T-helper 9 cell (primary cell): ENCODE measurements around the gene TENT4B.
"Not testable (repeated sequence)": the region's sequence is repeated elsewhere in the genome, so short reads cannot be mapped to it uniquely, and the experiment has no call there.

Experiments used
- DNase-seq: peaks from one replicate; pipeline ENCODE4 v3.0.0-alpha.2; 2020
- total RNA-seq, 2 donors: gene quantifications; one replicate each; lab custom pipeline; 2026; lab: John Stamatoyannopoulos, UW

TENT4B gene
- total RNA-seq, result 59.4 to 86.6 reads per million in 2 donors

DNA sequence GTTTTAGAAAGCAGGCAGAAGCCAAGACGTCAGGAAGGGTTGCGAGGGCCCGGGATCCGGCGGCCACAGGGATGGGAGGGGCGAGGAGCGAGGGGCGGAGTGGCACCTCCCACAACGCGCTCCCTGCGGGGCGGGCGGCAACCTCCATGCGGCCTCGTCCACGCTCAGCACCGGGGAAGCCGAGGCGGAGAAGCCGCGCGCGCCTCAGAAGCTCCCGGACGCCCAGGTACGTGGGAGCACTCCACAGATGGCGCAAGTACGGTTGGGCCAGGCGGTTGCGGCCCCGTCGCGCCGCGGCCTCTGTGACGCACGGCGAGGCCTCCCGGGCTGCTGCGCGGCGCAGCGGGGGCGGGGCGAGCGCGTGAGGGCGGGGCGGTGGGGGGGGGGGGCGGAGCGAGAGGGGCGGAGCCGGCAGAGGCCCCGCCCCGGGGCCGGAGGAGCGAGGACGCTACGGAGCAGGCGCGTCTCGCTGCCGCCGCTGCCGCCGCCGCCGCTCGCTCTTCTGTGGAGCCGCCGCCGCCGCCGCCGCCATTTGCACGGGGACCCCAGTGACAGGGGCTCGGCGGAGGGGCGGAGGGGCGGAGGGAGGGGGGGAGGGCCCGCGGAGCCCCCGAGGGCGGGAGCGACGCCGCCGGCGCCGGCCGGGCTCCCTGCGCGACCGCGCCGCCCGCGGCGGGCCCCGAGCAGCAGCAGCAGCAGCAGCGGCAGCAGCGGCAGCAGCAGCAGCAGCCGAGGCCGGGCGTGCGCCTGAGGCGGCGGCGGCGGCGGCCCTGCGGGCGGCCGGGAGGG, at the start of gene TENT4B:
Gene TENT4B, plus strand, starts transcription at position 500 of the 789 bp plus-strand sequence. CDS start 316 bp downstream, outside the sequence.
- peak; percentile 80 for DNase-seq

DNA sequence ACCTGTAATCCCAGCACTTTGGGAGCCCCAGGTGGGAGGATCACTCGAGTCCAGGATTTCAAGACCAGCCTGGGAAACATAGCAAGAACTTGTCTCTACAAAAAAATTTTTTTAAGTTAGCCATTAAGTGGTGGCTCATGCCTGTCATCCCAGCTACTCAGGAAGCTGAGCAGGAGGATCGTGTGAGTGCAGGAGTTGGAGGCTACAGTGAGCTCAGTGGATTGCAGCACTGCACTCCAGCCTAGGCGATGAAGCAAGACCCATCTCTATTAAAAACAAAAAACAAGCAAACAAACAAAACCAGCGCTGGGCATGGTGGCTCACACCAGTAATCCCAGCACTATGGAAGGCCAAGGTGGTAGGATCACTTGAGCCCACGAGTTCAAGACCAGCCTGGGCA, 49.3 kb upstream of the TENT4B start:
- DNase-seq, result no peak

DNA sequence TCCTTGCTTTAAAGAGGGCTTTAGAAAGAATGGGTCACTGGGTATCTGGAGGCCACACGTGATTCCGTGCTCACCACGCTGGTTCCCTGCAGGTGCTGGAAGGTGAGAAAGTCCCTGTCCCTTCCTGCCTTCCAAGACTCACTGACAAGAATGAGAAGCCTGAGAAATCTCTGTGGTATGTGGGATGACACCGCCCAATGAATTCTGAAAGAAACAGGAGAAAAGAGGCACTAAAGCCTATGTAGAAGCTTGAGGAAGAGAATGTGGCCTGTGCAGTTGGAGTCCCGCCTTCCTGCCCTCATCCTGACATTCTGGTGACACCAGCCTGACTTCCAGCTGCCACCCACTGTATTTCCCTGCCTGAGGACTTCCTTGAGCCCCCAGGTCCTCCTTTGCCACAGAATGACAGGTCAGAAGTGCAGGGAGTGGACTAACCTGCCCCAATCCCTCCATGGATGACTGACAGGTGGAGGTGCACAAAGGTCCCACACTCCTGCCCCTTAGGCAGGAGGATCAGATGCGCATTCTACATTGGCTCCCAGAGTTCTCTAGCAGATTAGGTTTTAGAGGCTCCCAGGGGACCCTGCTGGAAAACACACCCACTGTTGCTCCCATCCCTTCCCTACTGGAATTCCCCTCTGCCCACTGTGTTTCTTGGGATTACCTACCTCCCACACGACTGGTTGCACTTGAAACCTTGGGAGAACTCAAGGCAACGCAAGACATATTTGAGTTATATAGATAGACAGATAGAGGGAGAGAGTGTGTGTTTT, 38.6 kb upstream of the TENT4B start:
- no peak for DNase-seq

DNA sequence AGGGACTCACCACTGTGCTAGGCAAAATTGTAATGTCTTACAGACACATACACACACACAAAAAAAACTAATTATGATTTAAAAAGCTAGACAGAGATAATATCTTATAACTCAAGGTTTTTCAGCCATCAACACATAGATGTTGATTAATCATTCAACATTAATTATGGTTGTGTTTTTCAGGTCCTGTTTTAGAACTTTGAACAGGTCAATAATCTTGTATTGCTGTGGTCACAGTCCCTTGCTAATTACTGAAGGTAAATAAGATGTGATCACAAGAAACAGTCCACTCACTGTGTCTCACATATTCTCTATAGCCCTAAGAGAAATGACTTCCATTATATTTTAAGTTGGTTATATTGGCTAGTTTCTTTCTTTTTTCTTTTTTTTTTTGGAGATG, 32.4 kb upstream of the TENT4B start:
- DNase-seq, result no peak

GRCh38 chr16:50121278-50121677, 31.8 kb upstream of the TENT4B start:
- no peak for DNase-seq

DNA sequence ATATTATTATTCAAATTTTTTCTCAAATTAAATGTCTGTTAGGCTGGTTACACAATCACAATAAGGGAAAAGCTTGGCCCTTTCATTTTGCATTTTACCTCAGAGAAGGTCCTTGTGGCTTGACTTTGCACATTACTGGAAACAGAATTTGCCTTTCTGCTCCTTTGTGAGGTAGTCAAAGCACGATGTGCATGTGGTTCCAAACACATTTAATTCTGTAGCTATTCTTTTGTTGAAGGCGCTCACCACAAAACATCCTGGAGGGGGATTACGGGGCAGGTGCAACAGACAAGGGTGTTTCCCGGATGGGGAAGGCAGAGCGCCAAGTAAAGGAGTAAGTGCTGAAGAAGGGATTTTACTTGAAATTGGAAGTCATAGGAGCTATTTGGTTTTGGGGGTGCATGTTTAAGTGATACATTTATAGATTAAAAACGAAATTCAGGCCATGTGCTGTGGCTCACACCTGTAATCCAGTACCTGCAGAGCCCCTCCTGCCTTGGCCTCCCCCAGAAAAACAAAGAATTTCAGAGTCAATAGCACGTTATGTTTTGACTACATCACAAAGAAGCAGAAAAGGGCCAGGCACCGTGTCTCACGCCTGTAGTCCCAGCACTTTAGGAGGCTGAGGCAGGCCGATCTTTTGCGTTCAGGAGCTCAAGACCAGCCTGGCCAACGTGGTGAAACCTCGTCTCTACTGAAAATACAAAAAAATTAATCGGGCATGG, 31.2 kb upstream of the TENT4B start:
- DNase-seq, result no peak

DNA sequence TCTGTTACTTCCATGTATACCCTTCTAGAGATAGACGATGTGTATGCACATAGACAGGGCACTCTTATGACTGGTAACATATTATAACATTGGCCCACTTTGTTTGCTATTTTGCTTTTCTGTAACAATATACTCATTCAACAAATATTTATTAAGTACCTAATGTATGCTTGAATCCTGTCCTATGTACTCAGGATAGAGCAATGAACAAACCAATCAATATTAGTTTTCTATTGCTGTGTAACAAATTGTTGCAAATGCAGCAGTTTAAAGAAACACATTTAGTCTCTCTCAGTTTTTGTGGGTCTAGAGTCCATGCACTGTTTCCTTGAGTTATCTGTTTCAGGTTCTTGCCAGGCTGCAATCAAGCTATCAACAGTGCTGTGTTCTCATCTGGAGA, 29.7 kb upstream of the TENT4B start:
- no peak for DNase-seq

DNA sequence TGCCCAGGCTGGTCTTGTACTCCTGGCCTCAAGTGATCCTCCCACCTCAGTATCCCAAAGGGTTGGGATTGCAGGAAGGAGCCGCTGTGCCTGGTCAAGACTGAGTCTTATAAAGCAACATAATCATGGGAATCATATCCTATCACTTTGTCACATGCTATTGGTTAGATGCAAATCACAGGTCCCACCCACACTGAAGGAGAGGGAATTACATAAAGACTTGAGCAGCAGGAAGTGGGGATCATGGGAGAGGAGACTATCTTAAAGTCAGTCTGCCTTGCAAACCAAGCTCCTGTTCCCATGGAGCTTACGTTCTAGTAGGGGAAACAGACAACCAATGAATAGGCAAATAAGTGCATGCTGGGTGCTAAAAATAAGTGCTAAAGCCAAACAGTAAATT, 28.3 kb upstream of the TENT4B start:
- no peak for DNase-seq

GRCh38 chr16:50126183-50126582, 26.9 kb upstream of the TENT4B start:
- DNase-seq, result no peak

- not testable (repeated sequence) for DNase-seq
These were observed 20.5 kb upstream of the TENT4B start for GRCh38 chr16:50132571-50132970.

GRCh38 chr16:50133214-50133613, 19.9 kb upstream of the TENT4B start:
- DNase-seq, result no peak

DNA sequence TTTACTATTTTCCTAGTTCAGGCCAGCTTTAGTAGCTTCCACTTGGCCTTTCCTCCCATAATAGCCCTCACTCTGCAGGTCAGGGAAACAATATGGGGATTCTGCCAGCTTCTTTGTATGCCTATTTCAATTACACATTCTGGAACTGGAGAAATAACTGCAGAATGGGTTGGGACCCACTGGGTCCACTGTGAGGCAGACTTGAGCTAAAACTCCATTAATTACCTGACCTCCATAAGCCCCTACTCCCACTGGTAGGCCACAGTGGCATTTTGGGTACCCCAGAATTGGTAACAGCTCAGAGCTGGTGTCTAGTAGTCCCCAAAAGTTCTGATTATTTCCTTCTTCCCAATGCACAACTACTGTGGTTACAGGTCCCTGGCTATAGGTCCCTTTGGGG, 16.7 kb upstream of the TENT4B start:
- no peak for DNase-seq

GRCh38 chr16:50137268-50137667, 15.8 kb upstream of the TENT4B start:
- no peak for DNase-seq

GRCh38 chr16:50139580-50139979, 13.5 kb upstream of the TENT4B start:
- no peak for DNase-seq

DNA sequence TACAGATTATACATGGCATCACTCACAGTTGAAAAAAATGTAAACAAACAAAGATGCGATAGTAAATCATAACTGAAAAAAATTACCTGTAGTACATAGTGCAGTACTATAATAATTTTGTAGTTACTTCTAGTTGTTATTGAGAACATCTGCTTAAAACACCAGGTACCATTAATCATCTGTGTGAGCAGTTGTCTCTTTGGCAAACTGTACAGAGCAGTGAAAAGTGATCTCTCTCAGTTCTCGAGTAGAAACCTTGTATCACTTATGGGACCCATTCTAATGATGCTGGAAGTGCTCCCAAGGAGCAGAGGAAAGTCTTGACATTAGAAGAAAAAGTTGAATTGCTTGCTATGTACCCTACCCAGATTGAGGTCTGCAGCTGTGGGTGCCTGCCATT, 8.9 kb upstream of the TENT4B start:
- no peak for DNase-seq

GRCh38 chr16:50146479-50147435, 6.3 kb upstream of the TENT4B start:
- no peak for DNase-seq

DNA sequence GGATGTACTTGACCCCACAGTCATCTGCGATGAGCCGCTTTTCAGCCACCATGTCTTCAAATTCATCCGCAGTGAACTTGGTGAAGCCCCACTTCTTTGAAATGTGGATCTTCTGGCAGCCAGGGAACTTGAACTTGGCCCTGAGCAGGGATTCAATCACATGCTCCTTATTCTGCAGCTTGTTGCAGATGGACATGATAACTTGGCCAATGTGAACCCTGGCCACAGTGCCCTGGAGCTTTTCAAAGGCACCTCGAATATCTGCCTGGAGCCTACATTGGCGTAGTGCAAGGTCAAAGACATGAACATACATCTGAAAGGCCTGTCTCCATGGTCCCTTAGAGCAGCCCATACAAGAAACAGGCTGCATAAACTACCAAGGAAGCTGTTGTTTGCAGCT, 1.8 kb upstream of the TENT4B start:
- no peak for DNase-seq

DNA sequence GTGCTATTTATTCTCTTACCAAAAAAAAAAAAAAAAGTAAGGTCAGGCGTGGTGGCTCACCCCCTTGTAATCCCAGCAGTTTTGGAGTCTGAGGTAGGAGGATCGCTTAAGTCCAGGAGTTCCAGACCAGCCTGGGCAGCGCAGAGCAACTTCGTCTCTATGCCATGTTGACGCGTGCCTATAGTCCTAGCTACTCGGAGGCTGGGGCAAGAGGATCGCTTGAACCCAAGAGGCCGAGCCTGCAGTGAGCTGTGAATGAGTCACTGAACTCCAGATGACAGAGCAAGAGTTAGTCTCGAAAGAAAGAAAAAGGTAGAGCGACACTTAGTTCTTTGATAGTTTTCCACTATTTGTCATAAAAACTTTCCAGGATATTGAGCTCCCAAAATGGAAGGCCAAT, 1.4 kb upstream of the TENT4B start:
- no peak for DNase-seq

DNA sequence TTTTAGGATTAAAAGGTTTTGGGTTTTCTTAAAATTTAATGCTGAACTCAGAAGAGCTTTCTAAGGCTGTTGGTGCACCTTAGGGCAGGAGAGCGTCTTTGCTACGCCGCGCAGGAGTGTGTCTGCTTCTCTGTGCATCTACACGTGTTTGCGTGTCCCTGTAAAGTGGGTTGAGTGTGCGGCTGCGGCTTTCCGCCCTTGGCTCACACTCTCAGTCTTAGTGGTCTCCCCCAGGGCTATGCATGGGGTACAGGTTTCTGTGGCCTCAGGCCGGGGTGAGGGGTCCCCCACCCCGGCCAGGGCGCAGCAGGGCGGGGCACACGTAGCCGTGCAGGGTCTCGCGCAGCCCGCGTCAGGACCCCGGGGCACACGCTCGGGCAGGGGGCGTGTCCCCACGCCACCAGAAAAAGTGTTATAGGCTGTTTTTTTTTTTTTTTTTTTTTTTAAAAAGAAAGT, 727 bp upstream of the TENT4B start:
- DNase-seq, result peak; percentile 52

GRCh38 chr16:50153596-50154419, 702 bp downstream of the TENT4B start:
- DNase-seq, result no peak

DNA sequence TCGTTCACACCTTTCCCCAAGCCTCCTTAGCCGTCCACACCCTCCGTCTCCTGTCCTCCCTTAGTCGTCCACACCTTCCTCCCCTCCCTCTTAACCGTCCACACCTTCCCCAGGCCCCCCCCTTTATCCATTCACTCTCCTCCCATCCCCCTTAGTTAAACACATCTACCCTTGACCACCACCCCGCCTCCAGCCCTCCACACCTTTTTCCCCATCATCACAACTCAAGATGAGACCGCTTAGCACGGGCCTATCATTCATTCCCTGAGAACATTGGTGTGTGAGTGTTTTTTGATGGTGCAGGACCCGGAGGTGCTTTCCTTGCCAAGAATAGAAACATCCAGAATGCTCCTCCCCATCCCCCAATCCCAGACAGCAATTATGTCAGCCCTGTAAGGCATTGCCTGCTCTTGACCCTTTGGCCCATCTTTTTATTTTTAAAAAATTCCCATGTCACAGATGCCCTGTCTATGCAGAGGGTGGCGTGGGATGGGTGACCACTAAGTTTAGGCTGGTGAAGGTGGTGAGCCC, 1.4 kb downstream of the TENT4B start:
- no peak for DNase-seq
